Measurements from ENCODE around the gene SLC1A4. TPM values are rescaled to one million over a fixed set of nuclear protein-coding genes. Genes with fewer than 3 reads are reported as not detected.

SLC1A4 gene
- total and polyA plus RNA-seq, 10 of the 15 experiments (the other 5 are each of a cell fraction or from before 2014, with no cell fraction given) = 10.8 to 43.2 (median 27.7) TPM

DNA sequence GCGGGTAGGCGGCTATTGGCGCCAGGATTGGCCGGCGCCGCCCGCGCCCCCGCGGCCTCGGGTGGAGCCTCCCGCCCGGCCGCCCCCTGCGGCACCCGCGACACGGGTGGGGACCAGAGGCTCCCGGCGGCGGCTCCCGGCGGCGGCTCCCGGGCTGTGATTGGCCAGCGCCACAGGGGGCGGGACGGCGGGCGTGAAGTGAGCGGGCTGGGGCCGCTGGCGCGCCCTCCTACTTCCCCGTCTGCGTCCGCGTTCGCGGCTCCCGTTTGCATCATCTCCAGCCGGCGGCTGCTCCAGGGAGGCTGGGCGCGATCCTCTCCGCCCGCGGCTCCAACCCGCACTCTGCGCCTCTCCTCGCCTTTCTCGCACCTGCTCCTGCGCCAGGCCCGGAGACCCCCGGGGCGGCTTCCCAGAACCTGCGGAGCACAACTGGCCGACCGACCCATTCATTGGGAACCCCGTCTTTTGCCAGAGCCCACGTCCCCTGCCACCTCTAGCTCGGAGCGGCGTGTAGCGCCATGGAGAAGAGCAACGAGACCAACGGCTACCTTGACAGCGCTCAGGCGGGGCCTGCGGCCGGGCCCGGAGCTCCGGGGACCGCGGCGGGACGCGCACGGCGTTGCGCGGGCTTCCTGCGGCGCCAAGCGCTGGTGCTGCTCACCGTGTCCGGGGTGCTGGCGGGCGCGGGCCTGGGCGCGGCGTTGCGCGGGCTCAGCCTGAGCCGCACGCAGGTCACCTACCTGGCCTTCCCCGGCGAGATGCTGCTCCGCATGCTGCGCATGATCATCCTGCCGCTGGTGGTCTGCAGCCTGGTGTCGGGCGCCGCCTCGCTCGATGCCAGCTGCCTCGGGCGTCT lies at the start of gene SLC1A4 (continued):
- TF ChIP-seq SREBF2 (IDR thresholded peaks at IDR 0.05; ENCODE audit: low read length) = no peak
- 0 out of 4 replicates have a peak, but pooled peaks of 1 of the 2 experiments have one; percentile 9 for TF ChIP-seq ETV6 (conservative IDR thresholded peaks at IDR 0.05 in 1 of 2, IDR thresholded peaks at IDR 0.05 in 1 of 2; ENCODE audit: borderline replicate concordance in 1 of 2, low read depth in 1 of 2)
- no peak for TF ChIP-seq SKIL (IDR thresholded peaks at IDR 0.05; ENCODE audit: low read depth, poor library complexity, severe bottlenecking)
- TF ChIP-seq SMARCA5 (IDR thresholded peaks at IDR 0.05) = no peak
- TF ChIP-seq DPF2 (IDR thresholded peaks at IDR 0.05) = 0 out of 2 replicates have a peak, but pooled peaks have one; percentile 22
- no peak for TF ChIP-seq ELK1 (IDR thresholded peaks at IDR 0.05; ENCODE audit: low read depth, low read length)
- no peak for TF ChIP-seq WRNIP1 (IDR thresholded peaks at IDR 0.05; ENCODE audit: borderline replicate concordance, low read depth, low read length)
- TF ChIP-seq RAD21 (IDR thresholded peaks at IDR 0.05; ENCODE audit: insufficient read depth, low read depth, low read length) = no peak
- no peak for TF ChIP-seq FOS (IDR thresholded peaks at IDR 0.05; ENCODE audit: borderline replicate concordance, extremely low read depth, insufficient read length)

Measured in GM12878 (cell line).